Hematopoietic multipotent progenitor cell (in vitro differentiated cells): ENCODE measurements around the gene RAP1GAP. TPM values are rescaled to one million over a fixed set of nuclear protein-coding genes. Genes with fewer than 3 reads are reported as not detected.

Experiments used
- DNase-seq, 3 donors: peaks; one replicate each; pipeline ENCODE4 v3.0.0-alpha.2; 2011 to 2015; ENCODE audit warnings: low read depth in 2 of 3, low spot score in 2 of 3
- total RNA-seq: library from RNA; depleted of rRNA; stranded (reverse); fragments of >200 nt; gene quantifications from one replicate; pipeline ENCODE4 v1.2.3, GENCODE V29; 2012

Gene RAP1GAP
- total RNA-seq, 1 donor = 0.27 TPM

- DNase-seq = no peak
Measured at GRCh38 chr1:21596628-21597027, 72.5 kb downstream of the RAP1GAP start.

GRCh38 chr1:21596174-21596573, 73.0 kb downstream of the RAP1GAP start:
- no peak for DNase-seq

GRCh38 chr1:21594935-21595897, 73.9 kb downstream of the RAP1GAP start:
- DNase-seq = peak in 1 of 3 donors; percentile 63

- DNase-seq = no peak
Measured at GRCh38 chr1:21594501-21594900, 74.7 kb downstream of the RAP1GAP start.

- no peak for DNase-seq
Measured at GRCh38 chr1:21593231-21593630, 75.9 kb downstream of the RAP1GAP start.

- DNase-seq = no peak
Measured at GRCh38 chr1:21592086-21592865, 76.9 kb downstream of the RAP1GAP start.

GRCh38 chr1:21590934-21591333, 78.2 kb downstream of the RAP1GAP start:
- DNase-seq = no peak

GRCh38 chr1:21590126-21590880, 78.9 kb downstream of the RAP1GAP start:
- DNase-seq = peak in 1 of 3 donors; percentile 31

GRCh38 chr1:21589618-21590017, 79.5 kb downstream of the RAP1GAP start:
- no peak for DNase-seq

GRCh38 chr1:21587602-21587953, 81.6 kb downstream of the RAP1GAP start:
- DNase-seq = no peak

GRCh38 chr1:21586846-21587601, 82.1 kb downstream of the RAP1GAP start:
- no peak for DNase-seq

GRCh38 chr1:21586222-21586621, 82.9 kb downstream of the RAP1GAP start:
- DNase-seq = no peak

- DNase-seq = no peak
Measured at GRCh38 chr1:21585037-21585436, 84.1 kb downstream of the RAP1GAP start.

- no peak for DNase-seq
Measured at GRCh38 chr1:21584096-21584495, 85.1 kb downstream of the RAP1GAP start.

- no peak for DNase-seq
Measured at GRCh38 chr1:21579791-21580190, 89.4 kb downstream of the RAP1GAP start.

GRCh38 chr1:21577933-21578332, 91.2 kb downstream of the RAP1GAP start:
- DNase-seq = no peak

- DNase-seq = no peak
Measured at GRCh38 chr1:21577324-21577723, 91.8 kb downstream of the RAP1GAP start.

GRCh38 chr1:21576798-21577187, 92.4 kb downstream of the RAP1GAP start:
- no peak for DNase-seq

- no peak for DNase-seq
Measured at GRCh38 chr1:21576031-21576797, 92.9 kb downstream of the RAP1GAP start.
